ENCODE data around the gene AIG1.

- TF ChIP-seq CTCF (IDR thresholded peaks at IDR 0.05), result peak in 2 of 6 experiments; percentile 9 to 28
- peak in 2 of 4 donors; percentile 77 to 94 for TF ChIP-seq POLR2A (IDR thresholded peaks at IDR 0.05)
Measured at GRCh38 chr6:143060354-143060805, 309 bp upstream of the AIG1 start.
